HepG2 (cell line): ENCODE results near the gene RHOBTB1. TPM values are rescaled to one million over a fixed set of nuclear protein-coding genes. Genes with fewer than 3 reads are reported as not detected.

Experiments used
- ATAC-seq: fragments of 200-7000 bp; cut with Tn5 transposase; 3 replicates; pipeline ENCODE4 v1.9.1; 2020; ENCODE audit warnings: mild to moderate bottlenecking, moderate library complexity
- BruUV-seq: library from RNA; stranded (reverse); fragments of 400-500 nt; replicated peaks from 2 replicates; lab custom pipeline; 2021; lab: Mats Ljungman, UMichigan
- CTCF ChIA-PET: fragments of 300-600 bp; formaldehyde crosslinking; extraction: SDS; loops from one replicate; lab custom pipeline; 2021; ENCODE audit warnings: low total read pairs, inconsistent platforms, low intra/inter-chr PET ratio; lab: Yijun Ruan, JAX
- POLR2A ChIA-PET: fragments of 350-600 bp; sonication (Branson Sonifier 250); formaldehyde crosslinking; loops from one replicate; lab custom pipeline; 2020; ENCODE audit warnings: antibody characterized with exemption, inconsistent platforms; lab: Yijun Ruan, JAX
- DNase-seq: peaks from one replicate; pipeline ENCODE4 v3.0.0-alpha.2; 2015; ENCODE audit warnings: low spot score
- FAIRE-seq: peaks from 3 replicates; lab custom pipeline; 2011; peaks lifted over from hg19 to GRCh38; lab: Jason Lieb, UNC
- H2AFZ ChIP-seq: one replicate; pipeline ENCODE4 v1.6.1; 2011; ENCODE audit warnings: low read length, inconsistent platforms
- H3K27ac ChIP-seq: fragments of 300-600 bp; 3 replicates; pipeline ENCODE4 v1.8.0; 2011; ENCODE audit warnings: mixed run types, mild to moderate bottlenecking, mixed read lengths, low read length, inconsistent platforms; ENCODE audit not compliant: insufficient read depth; ENCODE audit errors: extremely low read length
- H3K27me3 ChIP-seq, 2 experiments: fragments of 200-600 bp in 1 of 2; 2 replicates in 1 of 2; 3 replicates in 1 of 2; pipeline versions ENCODE4 v1.6.0 to v1.8.0; 2011; ENCODE audit warnings: low read length in 2 of 2, mild to moderate bottlenecking in 2 of 2, moderate library complexity in 2 of 2, inconsistent platforms in 1 of 2; ENCODE audit not compliant: insufficient read depth in 2 of 2, control insufficient read depth in 1 of 2
- H3K36me3 ChIP-seq, 2 experiments: fragments of 200-600 bp in 1 of 2; replicated peaks in 1 of 2; 2 replicates in 1 of 2; 3 replicates in 1 of 2; pipeline versions ENCODE4 v1.5.1 to v1.8.0; 2011; ENCODE audit warnings: low read length in 2 of 2, inconsistent platforms in 1 of 2; ENCODE audit not compliant: insufficient read depth in 2 of 2, control insufficient read depth in 1 of 2
- H3K4me1 ChIP-seq: 2 replicates; pipeline ENCODE4 v1.5.1; 2012; ENCODE audit warnings: low read length, inconsistent platforms; ENCODE audit not compliant: insufficient read depth
- H3K4me2 ChIP-seq: 2 replicates; pipeline ENCODE4 v1.6.0; 2011; ENCODE audit warnings: low read depth, low read length, inconsistent platforms
- H3K4me3 ChIP-seq, 3 experiments: fragments of 200-600 bp in 1 of 3; sonication (generic), shearing (Covaris generic) in 1 of 3; replicated peaks in 1 of 3; 2 replicates each; pipeline ENCODE4 v1.5.1; 2011 to 2016; ENCODE audit warnings: low read length in 3 of 3, inconsistent platforms in 2 of 3, low read depth in 2 of 3, mild to moderate bottlenecking in 2 of 3, control low read depth in 1 of 3, mixed read lengths in 1 of 3; ENCODE audit not compliant: insufficient read depth in 1 of 3
- H3K79me2 ChIP-seq: one replicate; pipeline ENCODE4 v1.6.1; 2011; ENCODE audit warnings: low read length, inconsistent platforms; ENCODE audit not compliant: insufficient read depth
- H3K9ac ChIP-seq: 2 replicates; pipeline ENCODE4 v1.6.0; 2011; ENCODE audit warnings: mild to moderate bottlenecking, low read depth, low read length, inconsistent platforms; ENCODE audit not compliant: insufficient read depth
- H3K9me3 ChIP-seq: 2 replicates; pipeline ENCODE4 v1.5.1; 2012; ENCODE audit warnings: mild to moderate bottlenecking, low read length
- H4K20me1 ChIP-seq: 2 replicates; pipeline ENCODE4 v1.6.0; 2011; ENCODE audit warnings: inconsistent platforms, mild to moderate bottlenecking, low read length, moderate library complexity; ENCODE audit not compliant: insufficient read depth
- ERF ChIP-seq: IDR thresholded peaks from 2 replicates; pipeline ENCODE4 v1.6.1; 2018; ENCODE audit warnings: missing biosample characterization, missing genetic modification reagents
- HNRNPH1 ChIP-seq: fragments of 200-400 bp; formaldehyde crosslinking; optimal IDR thresholded peaks from 2 replicates; pipeline ENCODE3; 2017; ENCODE audit warnings: mild to moderate bottlenecking, low read depth, low read length
- KAT7 ChIP-seq: IDR thresholded peaks from 2 replicates; pipeline ENCODE4 v1.6.1; 2018; ENCODE audit warnings: borderline replicate concordance, missing compliant biosample characterization
- MED1 ChIP-seq: sonication (generic); formaldehyde crosslinking; IDR thresholded peaks from 2 replicates; pipeline ENCODE4 v1.4.0; 2020; ENCODE audit warnings: missing genetic modification reagents
- TP53 ChIP-seq: sonication (generic); formaldehyde crosslinking; conservative IDR thresholded peaks from 2 replicates; pipeline ENCODE4 v1.4.0; 2020; ENCODE audit warnings: missing genetic modification reagents
- ZNF143 ChIP-seq: sonication (generic); formaldehyde crosslinking; IDR thresholded peaks from 2 replicates; pipeline ENCODE4 v1.4.0; 2020; ENCODE audit warnings: missing genetic modification reagents
- ZNF337 ChIP-seq: sonication (generic); formaldehyde crosslinking; IDR thresholded peaks from 2 replicates; pipeline ENCODE4 v1.5.1; 2020; ENCODE audit warnings: missing genetic modification reagents, low read depth, mild to moderate bottlenecking, borderline replicate concordance
- ZNF569 ChIP-seq: sonication (generic); formaldehyde crosslinking; IDR thresholded peaks from 2 replicates; pipeline ENCODE4 v1.5.0; 2020; ENCODE audit warnings: mild to moderate bottlenecking, missing genetic modification reagents, moderate library complexity, borderline replicate concordance
- ZNF614 ChIP-seq: IDR thresholded peaks from 2 replicates; pipeline ENCODE4 v1.6.1; 2018; ENCODE audit warnings: missing biosample characterization, missing genetic modification reagents, inconsistent platforms, borderline replicate concordance
- ZNF746 ChIP-seq: sonication (generic); formaldehyde crosslinking; IDR thresholded peaks from 2 replicates; pipeline ENCODE4 v1.8.0; 2022; ENCODE audit warnings: mild to moderate bottlenecking, missing genetic modification reagents
- WGBS: methylation state at CpG from one replicate; pipeline ENCODE4 v1.1.6; 2017; ENCODE audit warnings: low lambda C conversion rate; 5-methylcytosine and 5-hydroxymethylcytosine counted together
- in situ Hi-C: cut with HindIII; loops from 2 replicates; pipeline ENCODE4 v1.10.0; 2017; ENCODE audit warnings: low pct_unique_long_range_greater_than_20kb; ENCODE audit not compliant: extremely low pct_ligation_motif_present
- intact Hi-C: fragments of 100-400 bp; cut with micrococcal nuclease; formaldehyde crosslinking; loops from one replicate; pipeline ENCODE4 v1.10.0; 2022; ENCODE audit not compliant: unreplicated experiment
- polyA plus RNA-seq, 8 experiments: library from polyadenylated mRNA; depleted of rRNA in 3 of 8; stranded (reverse) in 7 of 8; unstranded in 1 of 8; fragments of >200 nt; fragmentation: Illumina TruSeq in 4 of 8; extraction: Trizol in 4 of 8; gene quantifications; 2 replicates each; pipeline versions ENCODE4 v1.2.1 to v1.2.3, GENCODE V29; 2011 to 2016; ENCODE audit warnings: low read depth in 4 of 8, missing spikeins in 1 of 8, mixed read lengths in 1 of 8; ENCODE audit not compliant: insufficient read depth in 1 of 8
- total RNA-seq, 5 experiments: library from RNA; depleted of rRNA; stranded (reverse); fragments of >200 nt; fragmentation: Illumina TruSeq; extraction: Trizol; gene quantifications; 2 replicates each; pipeline ENCODE4 v1.2.3, GENCODE V29; 2016; ENCODE audit warnings: low read depth in 1 of 5
- TF ChIP-seq, protein P1 (sequence below): sonication (generic); formaldehyde crosslinking; IDR thresholded peaks from 2 replicates; pipeline ENCODE4 v1.4.0; 2020; ENCODE audit warnings: missing genetic modification reagents
- TF ChIP-seq, protein P2 (sequence below): sonication (generic); formaldehyde crosslinking; IDR thresholded peaks from 2 replicates; pipeline ENCODE4 v1.5.0; 2020; ENCODE audit warnings: missing genetic modification reagents
- TF ChIP-seq, protein P3 (sequence below): IDR thresholded peaks from 2 replicates; pipeline ENCODE4 v1.4.0; 2020; ENCODE audit warnings: mild to moderate bottlenecking, missing genetic modification reagents

The RHOBTB1 gene
- total and polyA plus RNA-seq, 2 of the 13 experiments (the other 11 are each of a cell fraction or from before 2014, with no cell fraction given): 18.8 to 59.5 TPM

DNA sequence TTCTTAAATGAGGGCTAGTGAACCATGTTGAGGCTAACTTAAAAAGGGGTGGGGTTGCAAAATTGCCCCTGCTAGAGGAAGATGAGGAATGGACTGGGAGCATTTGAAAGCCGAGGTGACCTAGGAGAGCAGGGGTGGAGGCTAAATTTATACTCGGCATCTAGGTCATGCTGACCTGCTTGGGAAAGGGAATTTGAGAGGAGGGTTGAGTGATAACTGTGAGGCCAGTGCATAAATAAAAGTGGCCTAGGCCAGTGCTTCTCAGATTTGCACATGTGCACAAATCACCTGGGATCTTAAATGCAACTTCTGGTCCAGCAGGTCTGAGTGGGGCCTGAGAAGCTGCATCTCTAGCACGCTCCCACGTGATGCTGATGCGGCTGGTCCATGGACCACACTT is 95.3 kb downstream of the RHOBTB1 start:
- Histone ChIP-seq H3K27ac (no peak overlapping the region), H3K9me3 (no peaks in the 10 kb centered on the region), H3K9ac (no peak overlapping the region), H3K79me2 (no peaks in the 10 kb centered on the region), H2AFZ (no peak overlapping the region), H3K4me2 (no peak overlapping the region), H3K4me1 (no peaks in the 10 kb centered on the region), H3K4me3 (no peak overlapping the region), H3K27me3 (0 out of 5 replicates have a peak, but pooled peaks cover 0 to 4% of the 10 kb centered on the region in 2 experiments), H4K20me1 (no peaks in the 10 kb centered on the region), H3K36me3 (no peaks in the 10 kb centered on the region)
- ChIA-PET CTCF (no interaction called here), POLR2A (no interaction called here)
- no TSS peak for BruUV-seq
- no peak for FAIRE-seq
- TF ChIP-seq, protein P1, sequence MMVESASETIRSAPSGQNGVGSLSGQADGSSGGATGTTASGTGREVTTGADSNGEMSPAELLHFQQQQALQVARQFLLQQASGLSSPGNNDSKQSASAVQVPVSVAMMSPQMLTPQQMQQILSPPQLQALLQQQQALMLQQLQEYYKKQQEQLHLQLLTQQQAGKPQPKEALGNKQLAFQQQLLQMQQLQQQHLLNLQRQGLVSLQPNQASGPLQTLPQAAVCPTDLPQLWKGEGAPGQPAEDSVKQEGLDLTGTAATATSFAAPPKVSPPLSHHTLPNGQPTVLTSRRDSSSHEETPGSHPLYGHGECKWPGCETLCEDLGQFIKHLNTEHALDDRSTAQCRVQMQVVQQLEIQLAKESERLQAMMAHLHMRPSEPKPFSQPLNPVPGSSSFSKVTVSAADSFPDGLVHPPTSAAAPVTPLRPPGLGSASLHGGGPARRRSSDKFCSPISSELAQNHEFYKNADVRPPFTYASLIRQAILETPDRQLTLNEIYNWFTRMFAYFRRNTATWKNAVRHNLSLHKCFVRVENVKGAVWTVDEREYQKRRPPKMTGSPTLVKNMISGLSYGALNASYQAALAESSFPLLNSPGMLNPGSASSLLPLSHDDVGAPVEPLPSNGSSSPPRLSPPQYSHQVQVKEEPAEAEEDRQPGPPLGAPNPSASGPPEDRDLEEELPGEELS (CRISPR knock-in tag): no peak
- WGBS: 71% methylated on average over 5 of the region's 5 CpGs
- intact Hi-C loops: no loop called here
- ATAC-seq: no peak
- in situ Hi-C loops: no loop called here
- no peak for DNase-seq

DNA sequence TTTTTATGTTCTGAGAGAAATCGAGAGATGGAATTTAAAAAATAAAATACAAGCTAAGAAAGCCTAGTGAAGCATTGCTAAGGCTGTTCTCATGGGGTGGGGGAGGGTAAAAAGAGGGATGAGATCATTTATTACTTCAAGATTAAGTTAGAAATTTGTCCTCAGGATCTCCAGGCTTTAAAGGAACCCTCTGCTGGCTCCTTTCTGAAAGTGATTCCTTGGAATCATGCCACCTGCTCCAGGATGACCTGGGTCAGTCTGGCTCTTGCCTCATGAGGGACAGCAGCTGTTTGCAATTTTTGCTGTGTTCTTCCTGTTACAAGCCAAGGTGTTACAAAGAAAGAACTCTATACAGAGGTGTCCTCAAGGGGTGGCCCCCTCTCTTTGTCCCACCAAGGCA is 95.9 kb downstream of the RHOBTB1 start:
- no peaks in the 10 kb centered on the region for H3K36me3 ChIP-seq
- H3K27me3 ChIP-seq: no peaks in the 10 kb centered on the region
- DNase-seq: no peak
- no peak overlapping the region for H3K27ac ChIP-seq
- BruUV-seq: no TSS peak
- H4K20me1 ChIP-seq: no peaks in the 10 kb centered on the region
- intact Hi-C loops (no loop called here), in situ Hi-C loops (no loop called here)
- 47% methylated on average over 1 of the region's 1 CpG for WGBS
- no peak overlapping the region for H3K4me3 ChIP-seq
- no peaks in the 10 kb centered on the region for H3K9me3 ChIP-seq
- H3K9ac ChIP-seq: no peak overlapping the region
- POLR2A ChIA-PET: no interaction called here
- TF ChIP-seq HNRNPH1 (no peak), ZNF337 (CRISPR knock-in tag) (no peak), ERF (CRISPR knock-in tag) (no peak), ZNF569 (CRISPR knock-in tag) (no peak), MED1 (CRISPR knock-in tag) (no peak), TP53 (no peak), ZNF143 (CRISPR knock-in tag) (no peak), KAT7 (CRISPR knock-in tag) (no peak), ZNF614 (no peak), ZNF746 (CRISPR knock-in tag) (no peak)
- TF ChIP-seq, protein P2, sequence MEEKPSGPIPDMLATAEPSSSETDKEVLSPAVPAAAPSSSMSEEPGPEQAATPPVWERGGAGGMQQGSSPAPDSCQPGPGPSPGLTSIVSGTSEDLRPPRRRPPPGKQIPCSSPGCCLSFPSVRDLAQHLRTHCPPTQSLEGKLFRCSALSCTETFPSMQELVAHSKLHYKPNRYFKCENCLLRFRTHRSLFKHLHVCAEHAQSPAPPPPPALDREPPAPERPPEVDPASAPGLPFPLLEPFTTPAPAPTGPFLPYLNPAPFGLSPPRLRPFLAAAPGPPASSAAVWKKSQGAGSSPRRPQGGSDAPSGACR: no peak
- TF ChIP-seq, protein P3, sequence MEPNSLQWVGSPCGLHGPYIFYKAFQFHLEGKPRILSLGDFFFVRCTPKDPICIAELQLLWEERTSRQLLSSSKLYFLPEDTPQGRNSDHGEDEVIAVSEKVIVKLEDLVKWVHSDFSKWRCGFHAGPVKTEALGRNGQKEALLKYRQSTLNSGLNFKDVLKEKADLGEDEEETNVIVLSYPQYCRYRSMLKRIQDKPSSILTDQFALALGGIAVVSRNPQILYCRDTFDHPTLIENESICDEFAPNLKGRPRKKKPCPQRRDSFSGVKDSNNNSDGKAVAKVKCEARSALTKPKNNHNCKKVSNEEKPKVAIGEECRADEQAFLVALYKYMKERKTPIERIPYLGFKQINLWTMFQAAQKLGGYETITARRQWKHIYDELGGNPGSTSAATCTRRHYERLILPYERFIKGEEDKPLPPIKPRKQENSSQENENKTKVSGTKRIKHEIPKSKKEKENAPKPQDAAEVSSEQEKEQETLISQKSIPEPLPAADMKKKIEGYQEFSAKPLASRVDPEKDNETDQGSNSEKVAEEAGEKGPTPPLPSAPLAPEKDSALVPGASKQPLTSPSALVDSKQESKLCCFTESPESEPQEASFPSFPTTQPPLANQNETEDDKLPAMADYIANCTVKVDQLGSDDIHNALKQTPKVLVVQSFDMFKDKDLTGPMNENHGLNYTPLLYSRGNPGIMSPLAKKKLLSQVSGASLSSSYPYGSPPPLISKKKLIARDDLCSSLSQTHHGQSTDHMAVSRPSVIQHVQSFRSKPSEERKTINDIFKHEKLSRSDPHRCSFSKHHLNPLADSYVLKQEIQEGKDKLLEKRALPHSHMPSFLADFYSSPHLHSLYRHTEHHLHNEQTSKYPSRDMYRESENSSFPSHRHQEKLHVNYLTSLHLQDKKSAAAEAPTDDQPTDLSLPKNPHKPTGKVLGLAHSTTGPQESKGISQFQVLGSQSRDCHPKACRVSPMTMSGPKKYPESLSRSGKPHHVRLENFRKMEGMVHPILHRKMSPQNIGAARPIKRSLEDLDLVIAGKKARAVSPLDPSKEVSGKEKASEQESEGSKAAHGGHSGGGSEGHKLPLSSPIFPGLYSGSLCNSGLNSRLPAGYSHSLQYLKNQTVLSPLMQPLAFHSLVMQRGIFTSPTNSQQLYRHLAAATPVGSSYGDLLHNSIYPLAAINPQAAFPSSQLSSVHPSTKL (CRISPR knock-in tag): no peak
- CTCF ChIA-PET: no interaction called here
- H3K4me2 ChIP-seq: no peak overlapping the region
- no peak overlapping the region for H2AFZ ChIP-seq
- no peak for FAIRE-seq
- no peaks in the 10 kb centered on the region for H3K4me1 ChIP-seq
- no peak for ATAC-seq
- H3K79me2 ChIP-seq: no peaks in the 10 kb centered on the region
